ENCODE results near the gene ZNF423.

ZNF423 gene

GRCh38 chr16:49456763-49457162 lies 399.1 kb downstream of the ZNF423 start:
- Histone ChIP-seq H2BK120ac (ENCODE audit: low read depth, low read length) (no peak overlapping the region), H3K4me2 (ENCODE audit: low read length, poor library complexity, severe bottlenecking) (no peak overlapping the region), H2BK15ac (ENCODE audit: low read depth, poor library complexity, severe bottlenecking) (no peak overlapping the region), H3K4ac (ENCODE audit: low read depth in 1 of 2, low read length in 2 of 2) (no peak overlapping the region), H3K9me3 (ENCODE audit: control insufficient read depth, low read length) (no peaks in the 10 kb centered on the region), H3K9ac (ENCODE audit: low read length) (no peak overlapping the region), H2BK5ac (ENCODE audit: low read depth, low read length, poor library complexity, severe bottlenecking) (no peak overlapping the region), H3K23ac (ENCODE audit: low read length in 2 of 2) (no peak overlapping the region), H3K36me3 (ENCODE audit: control insufficient read depth in 1 of 2, insufficient read depth in 2 of 2, low read depth in 1 of 2, low read length in 2 of 2) (no peaks in the 10 kb centered on the region), H3K27me3 (ENCODE audit: control insufficient read depth in 1 of 2, insufficient read depth in 1 of 2, low read length in 2 of 2) (peaks cover 0 to 25% of the 10 kb centered on the region in 2 experiments), H4K91ac (ENCODE audit: low read length) (no peak overlapping the region), H4K8ac (ENCODE audit: low read length) (no peak overlapping the region), H3K14ac (ENCODE audit: low read length in 2 of 2) (no peak overlapping the region), H3K18ac (ENCODE audit: low read depth in 1 of 2, low read length in 2 of 2) (no peak overlapping the region), H3K4me3 (ENCODE audit: insufficient read depth in 1 of 2, low read depth in 1 of 2, low read length in 2 of 2) (no peak overlapping the region), H3K27ac (ENCODE audit: low read length, poor library complexity, severe bottlenecking) (no peak overlapping the region), H3K4me1 (ENCODE audit: control insufficient read depth, insufficient read depth, low read depth, low read length) (no peaks in the 10 kb centered on the region), H2AK5ac (ENCODE audit: low read length, severe bottlenecking) (no peak overlapping the region), H2AFZ (ENCODE audit: low read depth, low read length) (no peak overlapping the region), H2BK12ac (ENCODE audit: low read length in 2 of 2) (no peak overlapping the region), H3K79me1 (replicated peaks; ENCODE audit: low read length, poor library complexity, severe bottlenecking) (no peaks in the 10 kb centered on the region)
- no peak for DNase-seq
- WGBS = 86% methylated on average over 10 of the region's 10 CpGs

DNA sequence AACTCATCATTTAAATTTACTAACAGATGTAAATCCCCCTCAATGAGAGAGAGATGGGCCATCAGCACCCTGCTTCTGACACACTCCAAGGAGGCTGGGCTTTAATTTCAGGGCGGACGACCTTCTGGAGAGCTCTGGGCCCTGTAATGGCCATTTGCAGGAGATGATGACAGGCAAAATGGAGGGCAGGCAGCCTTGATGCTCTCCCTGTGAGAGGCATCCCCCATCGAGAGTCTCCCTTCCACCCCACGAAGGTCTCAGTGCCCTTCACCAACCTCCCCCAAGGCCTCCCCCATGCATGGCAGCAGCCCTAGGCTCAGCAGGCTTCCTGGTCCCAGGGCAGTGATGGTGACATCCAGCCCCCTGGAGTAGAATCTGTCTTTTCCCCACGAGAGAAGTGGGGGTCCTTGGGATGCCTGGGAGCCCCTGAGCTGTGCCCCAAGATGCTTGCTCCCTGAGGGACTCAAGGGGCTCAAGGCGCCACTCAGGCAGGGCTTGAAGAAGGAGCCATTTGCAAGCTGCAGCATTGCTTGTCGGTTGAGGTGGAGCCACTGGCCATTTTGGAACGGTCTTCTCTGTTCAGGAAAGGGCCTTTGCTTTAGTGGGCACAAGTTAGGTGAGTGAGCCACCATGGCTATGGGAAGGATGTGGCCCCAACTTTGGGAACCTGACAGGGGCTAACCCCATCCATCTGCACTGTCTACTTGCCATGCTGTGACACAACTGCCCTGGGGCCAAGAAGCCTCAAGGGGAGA lies 399.7 kb downstream of the ZNF423 start:
- H2BK15ac ChIP-seq (ENCODE audit: low read depth, poor library complexity, severe bottlenecking) = no peak overlapping the region
- 76% methylated on average over 8 of the region's 8 CpGs for WGBS
- DNase-seq = no peak

DNA sequence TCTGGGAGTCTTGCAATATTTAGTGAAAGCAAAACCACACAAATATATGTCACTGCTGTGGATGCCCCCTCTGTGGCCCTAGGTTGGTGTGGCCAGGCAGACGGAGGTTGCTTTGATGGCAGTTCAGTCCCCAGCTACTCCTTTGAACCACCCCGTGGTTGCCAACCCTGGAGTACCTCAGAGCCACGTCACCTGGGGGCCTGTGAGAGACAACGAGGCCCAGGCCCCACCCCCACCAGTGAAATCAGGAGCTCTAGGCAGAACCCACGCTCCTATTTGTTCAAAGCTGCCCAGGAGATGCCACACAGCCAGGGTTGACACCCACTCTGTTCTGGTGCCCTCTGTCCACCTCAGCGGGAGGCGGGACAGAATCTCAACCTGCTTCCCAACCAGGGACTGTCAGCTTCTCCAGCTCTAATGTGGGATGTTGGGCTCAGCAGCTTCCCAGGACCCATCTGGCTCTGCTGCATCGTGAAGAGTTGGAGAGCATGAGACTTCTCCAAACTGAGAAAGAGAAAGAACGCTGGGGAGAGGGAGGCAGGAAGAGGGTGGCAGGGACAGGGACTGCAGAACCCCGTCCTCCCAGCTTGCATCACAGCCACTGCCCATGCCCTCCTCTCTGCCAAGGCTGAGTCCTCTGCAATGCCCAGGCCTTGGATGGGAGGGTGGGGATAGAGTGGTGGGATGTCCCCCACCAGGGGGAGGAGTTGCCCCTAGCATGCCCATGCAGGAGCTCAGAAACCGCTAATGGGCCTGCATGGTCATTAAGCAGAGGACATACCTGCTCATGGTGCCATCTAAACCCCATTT lies 400.5 kb downstream of the ZNF423 start:
- no peak overlapping the region for H3K27ac ChIP-seq (ENCODE audit: low read length, poor library complexity, severe bottlenecking)
- H3K36me3 ChIP-seq (ENCODE audit: control insufficient read depth in 1 of 2, insufficient read depth in 2 of 2, low read depth in 1 of 2, low read length in 2 of 2) = no peaks in the 10 kb centered on the region
- H2BK120ac ChIP-seq (ENCODE audit: low read depth, low read length) = no peak overlapping the region
- no peak overlapping the region for H2AFZ ChIP-seq (ENCODE audit: low read depth, low read length)
- H3K4me3 ChIP-seq (ENCODE audit: insufficient read depth in 1 of 2, low read depth in 1 of 2, low read length in 2 of 2) = no peak overlapping the region
- no peak overlapping the region for H3K18ac ChIP-seq (ENCODE audit: low read depth in 1 of 2, low read length in 2 of 2)
- H4K91ac ChIP-seq (ENCODE audit: low read length) = no peak overlapping the region
- no peaks in the 10 kb centered on the region for H3K4me1 ChIP-seq (ENCODE audit: control insufficient read depth, insufficient read depth, low read depth, low read length)
- no peaks in the 10 kb centered on the region for H3K9me3 ChIP-seq (ENCODE audit: control insufficient read depth, low read length)
- no peak overlapping the region for H4K8ac ChIP-seq (ENCODE audit: low read length)
- 83% methylated on average over 9 of the region's 11 CpGs for WGBS
- no peak overlapping the region for H3K4me2 ChIP-seq (ENCODE audit: low read length, poor library complexity, severe bottlenecking)
- no peak overlapping the region for H3K9ac ChIP-seq (ENCODE audit: low read length)
- H3K79me1 ChIP-seq (replicated peaks; ENCODE audit: low read length, poor library complexity, severe bottlenecking) = no peaks in the 10 kb centered on the region
- no peak overlapping the region for H2BK5ac ChIP-seq (ENCODE audit: low read depth, low read length, poor library complexity, severe bottlenecking)
- H3K4ac ChIP-seq (ENCODE audit: low read depth in 1 of 2, low read length in 2 of 2) = no peak overlapping the region
- H3K27me3 ChIP-seq (ENCODE audit: control insufficient read depth in 1 of 2, insufficient read depth in 1 of 2, low read length in 2 of 2) = peaks cover 0 to 33% of the 10 kb centered on the region in 2 experiments
- H2BK12ac ChIP-seq (ENCODE audit: low read length in 2 of 2) = no peak overlapping the region
- no peak for DNase-seq
- H2AK5ac ChIP-seq (ENCODE audit: low read length, severe bottlenecking) = no peak overlapping the region
- no peak overlapping the region for H3K14ac ChIP-seq (ENCODE audit: low read length in 2 of 2)
- H3K23ac ChIP-seq (ENCODE audit: low read length in 2 of 2) = no peak overlapping the region
- H2BK15ac ChIP-seq (ENCODE audit: low read depth, poor library complexity, severe bottlenecking) = no peak overlapping the region

More for the DNA sequence above, 399.7 kb downstream of the ZNF423 start:
- Histone ChIP-seq H3K4me3 (ENCODE audit: insufficient read depth in 1 of 2, low read depth in 1 of 2, low read length in 2 of 2) (no peak overlapping the region), H3K36me3 (ENCODE audit: control insufficient read depth in 1 of 2, insufficient read depth in 2 of 2, low read depth in 1 of 2, low read length in 2 of 2) (no peaks in the 10 kb centered on the region), H3K9ac (ENCODE audit: low read length) (no peak overlapping the region), H4K91ac (ENCODE audit: low read length) (no peak overlapping the region), H3K4ac (ENCODE audit: low read depth in 1 of 2, low read length in 2 of 2) (no peak overlapping the region), H3K9me3 (ENCODE audit: control insufficient read depth, low read length) (no peaks in the 10 kb centered on the region), H2AFZ (ENCODE audit: low read depth, low read length) (no peak overlapping the region), H3K23ac (ENCODE audit: low read length in 2 of 2) (no peak overlapping the region), H3K14ac (ENCODE audit: low read length in 2 of 2) (no peak overlapping the region), H2BK12ac (ENCODE audit: low read length in 2 of 2) (no peak overlapping the region), H4K8ac (ENCODE audit: low read length) (no peak overlapping the region), H3K27ac (ENCODE audit: low read length, poor library complexity, severe bottlenecking) (no peak overlapping the region), H2BK5ac (ENCODE audit: low read depth, low read length, poor library complexity, severe bottlenecking) (no peak overlapping the region), H2AK5ac (ENCODE audit: low read length, severe bottlenecking) (no peak overlapping the region), H3K4me2 (ENCODE audit: low read length, poor library complexity, severe bottlenecking) (no peak overlapping the region), H3K18ac (ENCODE audit: low read depth in 1 of 2, low read length in 2 of 2) (no peak overlapping the region), H3K27me3 (ENCODE audit: control insufficient read depth in 1 of 2, insufficient read depth in 1 of 2, low read length in 2 of 2) (peaks cover 0 to 31% of the 10 kb centered on the region in 2 experiments), H3K79me1 (replicated peaks; ENCODE audit: low read length, poor library complexity, severe bottlenecking) (no peaks in the 10 kb centered on the region), H2BK120ac (ENCODE audit: low read depth, low read length) (no peak overlapping the region), H3K4me1 (ENCODE audit: control insufficient read depth, insufficient read depth, low read depth, low read length) (no peaks in the 10 kb centered on the region)

GRCh38 chr16:49454426-49455180 lies 401.3 kb downstream of the ZNF423 start:
- no peak overlapping the region for H4K91ac ChIP-seq (ENCODE audit: low read length)
- no peak overlapping the region for H2BK12ac ChIP-seq (ENCODE audit: low read length in 2 of 2)
- H3K4me1 ChIP-seq (ENCODE audit: control insufficient read depth, insufficient read depth, low read depth, low read length) = no peaks in the 10 kb centered on the region
- no peak overlapping the region for H4K8ac ChIP-seq (ENCODE audit: low read length)
- no peak overlapping the region for H2BK120ac ChIP-seq (ENCODE audit: low read depth, low read length)
- H2AFZ ChIP-seq (ENCODE audit: low read depth, low read length) = no peak overlapping the region
- H3K79me1 ChIP-seq (replicated peaks; ENCODE audit: low read length, poor library complexity, severe bottlenecking) = no peaks in the 10 kb centered on the region
- no peak for DNase-seq
- peak overlapping the region; percentile 71 for H2BK15ac ChIP-seq (ENCODE audit: low read depth, poor library complexity, severe bottlenecking)
- H3K4ac ChIP-seq (ENCODE audit: low read depth in 1 of 2, low read length in 2 of 2) = no peak overlapping the region
- no peaks in the 10 kb centered on the region for H3K9me3 ChIP-seq (ENCODE audit: control insufficient read depth, low read length)
- no peak overlapping the region for H2AK5ac ChIP-seq (ENCODE audit: low read length, severe bottlenecking)
- H3K9ac ChIP-seq (ENCODE audit: low read length) = no peak overlapping the region
- H3K36me3 ChIP-seq (ENCODE audit: control insufficient read depth in 1 of 2, insufficient read depth in 2 of 2, low read depth in 1 of 2, low read length in 2 of 2) = no peaks in the 10 kb centered on the region
- H3K4me2 ChIP-seq (ENCODE audit: low read length, poor library complexity, severe bottlenecking) = no peak overlapping the region
- H3K27ac ChIP-seq (ENCODE audit: low read length, poor library complexity, severe bottlenecking) = no peak overlapping the region
- no peak overlapping the region for H3K18ac ChIP-seq (ENCODE audit: low read depth in 1 of 2, low read length in 2 of 2)
- no peak overlapping the region for H2BK5ac ChIP-seq (ENCODE audit: low read depth, low read length, poor library complexity, severe bottlenecking)
- H3K23ac ChIP-seq (ENCODE audit: low read length in 2 of 2) = no peak overlapping the region
- H3K14ac ChIP-seq (ENCODE audit: low read length in 2 of 2) = no peak overlapping the region
- peaks cover 0 to 31% of the 10 kb centered on the region in 2 experiments for H3K27me3 ChIP-seq (ENCODE audit: control insufficient read depth in 1 of 2, insufficient read depth in 1 of 2, low read length in 2 of 2)
- WGBS = 87% methylated on average over 12 of the region's 12 CpGs
- no peak overlapping the region for H3K4me3 ChIP-seq (ENCODE audit: insufficient read depth in 1 of 2, low read depth in 1 of 2, low read length in 2 of 2)

Measured in mesenchymal stem cell (in vitro differentiated cells and primary cell).